H9 (cell line): ENCODE data around the gene PRLH. TPM values are rescaled to one million over a fixed set of nuclear protein-coding genes. Genes with fewer than 3 reads are reported as not detected.

ENCODE experiments used
- DNase-seq: peaks from one replicate; pipeline ENCODE4 v3.0.0-alpha.2; 2017
- H2AFZ ChIP-seq: one replicate; pipeline ENCODE4 v1.6.1; 2013; ENCODE audit warnings: mild to moderate bottlenecking, low read length, control low read depth, moderate library complexity
- H2AK5ac ChIP-seq: 2 replicates; pipeline ENCODE4 v1.6.1; 2013; ENCODE audit warnings: low read length, control low read depth, mixed read lengths; ENCODE audit not compliant: insufficient read length
- H2BK120ac ChIP-seq: one replicate; pipeline ENCODE4 v1.6.1; 2013; ENCODE audit warnings: low read depth, mild to moderate bottlenecking, low read length, control low read depth, inconsistent platforms; ENCODE audit not compliant: poor library complexity, severe bottlenecking
- H2BK12ac ChIP-seq: 2 replicates; pipeline ENCODE4 v1.6.1; 2013; ENCODE audit warnings: low read length, control low read depth, mixed read lengths, low read depth; ENCODE audit not compliant: insufficient read length
- H2BK15ac ChIP-seq: 2 replicates; pipeline ENCODE4 v1.6.1; 2013; ENCODE audit warnings: low read depth, low read length, control low read depth
- H2BK20ac ChIP-seq: one replicate; pipeline ENCODE4 v1.6.1; 2013; ENCODE audit warnings: low read depth, mild to moderate bottlenecking, low read length, control low read depth, inconsistent platforms; ENCODE audit not compliant: poor library complexity, severe bottlenecking
- H2BK5ac ChIP-seq: 2 replicates; pipeline ENCODE4 v1.6.1; 2013; ENCODE audit warnings: low read length, control low read depth, mixed read lengths; ENCODE audit not compliant: insufficient read length
- H3K14ac ChIP-seq: 2 replicates; pipeline ENCODE4 v1.6.1; 2013; ENCODE audit warnings: low read length, control low read depth; ENCODE audit not compliant: insufficient read depth
- H3K18ac ChIP-seq: 2 replicates; pipeline ENCODE4 v1.6.1; 2013; ENCODE audit warnings: low read depth, mild to moderate bottlenecking, mixed read lengths, low read length, control low read depth; ENCODE audit not compliant: insufficient read length
- H3K23ac ChIP-seq: 2 replicates; pipeline ENCODE4 v1.6.1; 2013; ENCODE audit warnings: low read length, control low read depth, mixed read lengths, low read depth; ENCODE audit not compliant: insufficient read length
- H3K23me2 ChIP-seq: 2 replicates; pipeline ENCODE4 v1.6.1; 2013; ENCODE audit warnings: low read depth, mild to moderate bottlenecking, mixed read lengths, low read length, control low read depth; ENCODE audit not compliant: insufficient read length, poor library complexity, severe bottlenecking
- H3K27ac ChIP-seq: 2 replicates; pipeline ENCODE4 v1.5.1; 2013; ENCODE audit warnings: low read length, control low read depth, mixed read lengths, low read depth; ENCODE audit not compliant: insufficient read length
- H3K27me3 ChIP-seq: 2 replicates; pipeline ENCODE4 v1.6.1; 2013; ENCODE audit warnings: low read length, control low read depth, inconsistent platforms; ENCODE audit not compliant: insufficient read depth
- H3K4ac ChIP-seq: 2 replicates; pipeline ENCODE4 v1.6.1; 2013; ENCODE audit warnings: low read depth, mild to moderate bottlenecking, control low read depth, inconsistent platforms, low read length, moderate library complexity
- H3K4me1 ChIP-seq: 2 replicates; pipeline ENCODE4 v1.6.1; 2013; ENCODE audit warnings: low read length, control low read depth, inconsistent platforms; ENCODE audit not compliant: insufficient read depth
- H3K4me2 ChIP-seq: 2 replicates; pipeline ENCODE4 v1.6.1; 2013; ENCODE audit warnings: low read length, control low read depth, mixed read lengths; ENCODE audit not compliant: insufficient read length, insufficient read depth
- H3K56ac ChIP-seq: 2 replicates; pipeline ENCODE4 v1.6.1; 2013; ENCODE audit warnings: low read depth, mild to moderate bottlenecking, mixed read lengths, low read length, control low read depth; ENCODE audit not compliant: insufficient read length
- H3K79me1 ChIP-seq: 2 replicates; pipeline ENCODE4 v1.6.1; 2013; ENCODE audit warnings: low read depth, mild to moderate bottlenecking, moderate library complexity, low read length, control low read depth, inconsistent platforms; ENCODE audit not compliant: insufficient read depth, poor library complexity, severe bottlenecking
- H3K79me2 ChIP-seq: 2 replicates; pipeline ENCODE4 v1.6.1; 2013; ENCODE audit warnings: low read length, control low read depth, inconsistent platforms; ENCODE audit not compliant: insufficient read depth
- H3K9ac ChIP-seq: 2 replicates; pipeline ENCODE4 v1.6.1; 2013; ENCODE audit warnings: low read length, control low read depth, mixed read lengths; ENCODE audit not compliant: insufficient read length; ENCODE audit errors: extremely low read depth
- H3K9me3 ChIP-seq: one replicate; pipeline ENCODE4 v1.6.1; 2013; ENCODE audit warnings: low read depth, low read length, inconsistent platforms; ENCODE audit not compliant: control insufficient read depth
- H3T11ph ChIP-seq: one replicate; pipeline ENCODE4 v1.6.1; 2013; ENCODE audit warnings: mild to moderate bottlenecking, low read length, control low read depth, inconsistent platforms
- H4K20me1 ChIP-seq: one replicate; pipeline ENCODE4 v1.6.1; 2013; ENCODE audit not compliant: control insufficient read depth, insufficient read length, insufficient read depth
- H4K5ac ChIP-seq: 2 replicates; pipeline ENCODE4 v1.6.1; 2013; ENCODE audit warnings: low read depth, mild to moderate bottlenecking, mixed read lengths, low read length, control low read depth; ENCODE audit not compliant: insufficient read length
- H4K8ac ChIP-seq: replicated peaks from 2 replicates; pipeline ENCODE4 v1.6.1; 2013; ENCODE audit warnings: low read length, control low read depth, mixed read lengths, low read depth; ENCODE audit not compliant: insufficient read length
- H4K91ac ChIP-seq: 2 replicates; pipeline ENCODE4 v1.6.1; 2013; ENCODE audit warnings: low read depth, mild to moderate bottlenecking, moderate library complexity, mixed read lengths, low read length, control low read depth; ENCODE audit not compliant: insufficient read length
- H3K27ac Mint-ChIP-seq, 3 experiments: 2 replicates in 2 of 3; 3 replicates in 1 of 3; pipeline ENCODE4 v1.8.0; 2020 to 2021; ENCODE audit warnings: mixed read lengths in 3 of 3, mild to moderate bottlenecking in 1 of 3, moderate library complexity in 1 of 3
- H3K27me3 Mint-ChIP-seq: 2 replicates; pipeline ENCODE4 v1.8.0; 2021; ENCODE audit warnings: low read depth, mild to moderate bottlenecking, moderate library complexity, mixed read lengths
- H3K36me3 Mint-ChIP-seq, 3 experiments: 2 replicates in 2 of 3; 3 replicates in 1 of 3; pipeline ENCODE4 v1.8.0; 2020 to 2021; ENCODE audit warnings: low read depth in 3 of 3, mixed read lengths in 3 of 3; ENCODE audit not compliant: insufficient read depth in 1 of 3
- H3K4me1 Mint-ChIP-seq, 2 experiments: 2 replicates each; pipeline ENCODE4 v1.8.0; 2020; ENCODE audit warnings: mixed read lengths in 2 of 2
- H3K4me3 Mint-ChIP-seq, 2 experiments: 2 replicates in 1 of 2; 3 replicates in 1 of 2; pipeline ENCODE4 v1.8.0; 2020 to 2021; ENCODE audit warnings: mild to moderate bottlenecking in 2 of 2, mixed read lengths in 2 of 2, moderate library complexity in 1 of 2
- H3K9me3 Mint-ChIP-seq, 2 experiments: 2 replicates in 1 of 2; 3 replicates in 1 of 2; pipeline ENCODE4 v1.8.0; 2020; ENCODE audit warnings: mild to moderate bottlenecking in 2 of 2, mixed read lengths in 2 of 2, moderate library complexity in 1 of 2
- CTCF ChIP-seq: fragments of 200-600 bp; sonication (generic); conservative IDR thresholded peaks from 3 replicates; pipeline ENCODE4 v1.8.0; 2021; ENCODE audit warnings: antibody characterized with exemption, mild to moderate bottlenecking
- WGBS: extraction: QIAGEN DNeasy Blood & Tissue Kit; methylation state at CpG from one replicate; pipeline ENCODE4 v1.1.7; 2013; ENCODE audit warnings: missing lambda C conversion rate, low lambda C conversion rate, mixed read lengths; ENCODE audit not compliant: insufficient read length; ENCODE audit errors: extremely low coverage; 5-methylcytosine and 5-hydroxymethylcytosine counted together
- total RNA-seq: library from RNA; stranded (reverse); gene quantifications from 2 replicates; pipeline ENCODE4 v1.2.1, GENCODE V29; 2021

The PRLH gene
- total RNA-seq, 1 experiment from 2014 or later: not detected

- H2BK120ac ChIP-seq: no peak within 1 kb of the TSS
- no peaks in the 10 kb centered on the region for H3K27me3 ChIP-seq
- peaks cover 5% of the 10 kb centered on the region for H3K79me1 ChIP-seq
- H3K79me2 ChIP-seq: peaks cover 34% of the 10 kb centered on the region; the same call in 1 of the 2 replicates
- no peak within 1 kb of the TSS for H2AFZ ChIP-seq
- Mint-ChIP-seq H3K36me3 (peaks cover 4 to 11% (median 7%) of the 10 kb centered on the region in 3 experiments; a peak in 6 of 7 replicates), H3K4me1 (peaks cover 80 to 89% of the 10 kb centered on the region in 2 experiments), H3K9me3 (0 out of 5 replicates have a peak, but pooled peaks cover 0 to 4% of the 10 kb centered on the region in 2 experiments), H3K27me3 (no peaks in the 10 kb centered on the region), H3K27ac (peak within 1 kb of the TSS; percentile 62 to 95 (median 86)), H3K4me3 (peak within 1 kb of the TSS; percentile 70)
- peak within 1 kb of the TSS; percentile 49 for H3K14ac ChIP-seq
- H4K5ac ChIP-seq: no peak within 1 kb of the TSS
- DNase-seq: peak; percentile 87
- H3K18ac ChIP-seq: peak within 1 kb of the TSS; percentile 43
- peak within 1 kb of the TSS; percentile 32 for H3K27ac ChIP-seq
- no peak within 1 kb of the TSS for H4K91ac ChIP-seq
- no peak for TF ChIP-seq CTCF
- no peak within 1 kb of the TSS for H3K23ac ChIP-seq
- H4K20me1 ChIP-seq: no peaks in the 10 kb centered on the region
- H3T11ph ChIP-seq: no peak within 1 kb of the TSS
- no peak within 1 kb of the TSS for H2BK20ac ChIP-seq
- no CpG with 5 or more reads among the region's 16 CpGs for WGBS
- H2BK12ac ChIP-seq: no peak within 1 kb of the TSS
- peak within 1 kb of the TSS; percentile 29 for H3K56ac ChIP-seq
- H2AK5ac ChIP-seq: no peak within 1 kb of the TSS
- peak within 1 kb of the TSS; percentile 71 for H3K9ac ChIP-seq
- no peaks in the 10 kb centered on the region for H3K9me3 ChIP-seq
- H3K4me1 ChIP-seq: peaks cover 23% of the 10 kb centered on the region; the same call in 1 of the 2 replicates
- no peak within 1 kb of the TSS for H3K4ac ChIP-seq
- peak within 1 kb of the TSS; percentile 99 for H3K4me2 ChIP-seq
- peaks cover 4% of the 10 kb centered on the region for H3K23me2 ChIP-seq
- H2BK5ac ChIP-seq: no peak within 1 kb of the TSS
- H2BK15ac ChIP-seq: no peak within 1 kb of the TSS
- H4K8ac ChIP-seq: no peak within 1 kb of the TSS
Measured at GRCh38 chr2:237590272-237591140, 24.1 kb downstream of the PRLH start, which contains the start of gene RAB17. Gene RAB17, minus strand, starts transcription at chr2:237590734. Its CDS starts 4,580 bp downstream, at chr2:237586154.
